ENCODE data around the gene SARDH. TPM values are rescaled to one million over a fixed set of nuclear protein-coding genes. Genes with fewer than 3 reads are reported as not detected.

Gene SARDH
- total RNA-seq, 4 donors from 2014 or later: 0.10 to 0.29 TPM; not detected in 2

DNA sequence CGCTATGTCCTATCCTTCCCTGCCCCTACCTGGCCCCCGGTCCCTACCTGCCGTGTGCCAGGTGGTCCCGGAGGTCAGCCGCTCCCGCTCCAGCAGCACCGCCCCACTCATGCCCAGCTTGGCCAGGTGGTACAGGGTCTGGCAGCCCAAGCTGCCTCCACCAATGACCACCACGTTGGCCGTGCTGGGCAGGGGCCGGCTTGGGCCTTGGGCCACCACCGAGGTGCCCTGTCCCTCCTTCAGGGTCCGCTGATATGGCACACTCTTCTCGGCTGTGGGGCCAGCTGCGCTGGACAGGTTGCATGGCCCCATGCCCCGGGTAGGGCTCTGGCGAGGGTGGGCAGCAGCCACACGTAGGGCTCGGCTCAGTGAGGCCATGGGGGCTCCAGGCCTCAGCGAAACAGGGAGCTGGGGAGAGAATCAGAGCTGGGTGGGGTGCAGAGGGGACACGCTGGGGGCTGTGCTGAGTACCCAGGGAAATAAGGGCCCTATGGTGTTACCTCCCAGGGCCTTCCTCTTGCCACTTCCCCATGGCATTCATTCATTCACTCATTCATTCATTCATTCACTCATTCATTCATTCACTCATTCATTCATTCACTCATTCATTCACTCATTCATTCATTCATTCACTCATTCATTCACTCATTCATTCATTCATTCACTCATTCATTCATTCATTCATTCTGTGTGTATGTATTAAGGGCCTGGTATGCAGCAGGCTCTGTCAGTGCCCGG, 4.2 kb downstream of the SARDH start:
- no peak for DNase-seq (ENCODE audit: low spot score in 2 of 2)
- no peak for TF ChIP-seq POLR2A (IDR thresholded peaks at IDR 0.05)
- TF ChIP-seq, protein P1, sequence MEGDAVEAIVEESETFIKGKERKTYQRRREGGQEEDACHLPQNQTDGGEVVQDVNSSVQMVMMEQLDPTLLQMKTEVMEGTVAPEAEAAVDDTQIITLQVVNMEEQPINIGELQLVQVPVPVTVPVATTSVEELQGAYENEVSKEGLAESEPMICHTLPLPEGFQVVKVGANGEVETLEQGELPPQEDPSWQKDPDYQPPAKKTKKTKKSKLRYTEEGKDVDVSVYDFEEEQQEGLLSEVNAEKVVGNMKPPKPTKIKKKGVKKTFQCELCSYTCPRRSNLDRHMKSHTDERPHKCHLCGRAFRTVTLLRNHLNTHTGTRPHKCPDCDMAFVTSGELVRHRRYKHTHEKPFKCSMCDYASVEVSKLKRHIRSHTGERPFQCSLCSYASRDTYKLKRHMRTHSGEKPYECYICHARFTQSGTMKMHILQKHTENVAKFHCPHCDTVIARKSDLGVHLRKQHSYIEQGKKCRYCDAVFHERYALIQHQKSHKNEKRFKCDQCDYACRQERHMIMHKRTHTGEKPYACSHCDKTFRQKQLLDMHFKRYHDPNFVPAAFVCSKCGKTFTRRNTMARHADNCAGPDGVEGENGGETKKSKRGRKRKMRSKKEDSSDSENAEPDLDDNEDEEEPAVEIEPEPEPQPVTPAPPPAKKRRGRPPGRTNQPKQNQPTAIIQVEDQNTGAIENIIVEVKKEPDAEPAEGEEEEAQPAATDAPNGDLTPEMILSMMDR (IDR thresholded peaks at IDR 0.05): no peak
- no peak overlapping the region for H3K4me3 ChIP-seq (ENCODE audit: low read depth, poor library complexity, severe bottlenecking)
- intact Hi-C loops (cut with DNase I; ENCODE audit: low total_unique reads): no loop called here
- WGBS, 2 donors: 80 to 84% methylated on average over 19 to 21 of the region's 21 CpGs

DNA sequence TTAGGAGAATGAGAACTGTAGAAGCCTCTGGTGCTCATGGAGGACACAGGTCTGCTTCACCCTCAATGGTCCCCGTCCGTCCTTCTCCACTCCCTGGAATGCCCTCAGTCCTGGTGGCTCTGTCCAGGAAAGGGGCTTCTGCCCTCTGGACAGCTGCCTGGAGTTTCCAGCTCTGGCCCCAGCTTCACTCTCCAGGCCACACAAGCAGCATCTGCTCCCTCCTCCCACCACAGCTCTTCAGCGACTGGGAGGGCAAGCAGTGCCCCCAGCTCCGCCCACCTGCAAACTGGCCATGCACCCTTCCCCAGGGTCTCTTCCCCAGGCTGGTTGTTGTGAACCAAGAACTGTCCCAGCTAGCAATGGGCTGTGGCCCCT, 4.7 kb downstream of the SARDH start:
- TF ChIP-seq, protein P1 (IDR thresholded peaks at IDR 0.05): no peak
- no peak for TF ChIP-seq POLR2A (IDR thresholded peaks at IDR 0.05)
- 84 to 91% methylated on average over 4 of the region's 4 CpGs for WGBS, 2 donors
- H3K4me3 ChIP-seq (ENCODE audit: low read depth, poor library complexity, severe bottlenecking): no peak overlapping the region
- peak in 1 of 2 donors; percentile 79 for DNase-seq (ENCODE audit: low spot score in 2 of 2)
- intact Hi-C loops (cut with DNase I; ENCODE audit: low total_unique reads): no loop called here

DNA sequence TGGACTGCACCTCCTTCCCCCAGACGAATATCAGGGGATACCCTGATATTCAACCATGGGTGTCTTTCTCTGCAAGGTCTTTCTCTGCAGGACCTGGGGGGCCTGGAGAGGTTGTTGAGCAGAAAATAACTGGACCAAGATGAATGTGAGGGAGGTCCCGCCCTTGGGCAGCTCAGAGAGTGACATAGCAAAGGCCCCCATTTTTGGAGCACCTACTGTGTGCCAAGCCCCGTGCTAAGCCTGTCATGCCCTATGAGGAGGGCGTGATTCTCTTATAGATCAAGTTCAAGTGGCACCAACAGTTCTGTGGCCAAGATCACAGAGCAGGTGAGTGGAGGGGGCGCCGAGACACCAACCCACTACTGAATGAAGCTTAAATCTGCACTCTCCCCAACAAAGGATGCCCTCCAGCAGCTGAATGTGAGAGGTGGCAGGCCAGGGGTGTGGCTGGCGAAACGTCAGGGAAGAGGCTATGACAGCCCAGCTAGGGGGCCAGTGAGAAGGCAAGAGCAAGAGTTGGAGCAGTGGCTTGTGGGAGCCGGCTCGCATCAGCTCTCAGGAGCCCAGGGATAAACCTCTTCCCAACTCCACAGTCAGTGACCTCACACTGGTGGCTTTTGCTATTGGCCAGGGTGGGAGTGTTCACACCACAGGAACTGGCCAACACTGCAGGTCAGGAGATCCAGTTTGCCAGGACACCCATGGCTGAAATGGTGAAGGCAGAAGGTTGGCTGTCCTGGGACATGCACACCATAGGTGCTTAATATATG, 5.3 kb downstream of the SARDH start:
- intact Hi-C loops (cut with DNase I; ENCODE audit: low total_unique reads): no loop called here
- WGBS, 2 donors: 72 to 75% methylated on average over 10 of the region's 10 CpGs
- TF ChIP-seq, protein P1 (IDR thresholded peaks at IDR 0.05): no peak
- TF ChIP-seq POLR2A (IDR thresholded peaks at IDR 0.05): no peak
- DNase-seq (ENCODE audit: low spot score in 2 of 2): peak in 1 of 2 donors; percentile 77
- H3K4me3 ChIP-seq (ENCODE audit: low read depth, poor library complexity, severe bottlenecking): no peak overlapping the region

DNA sequence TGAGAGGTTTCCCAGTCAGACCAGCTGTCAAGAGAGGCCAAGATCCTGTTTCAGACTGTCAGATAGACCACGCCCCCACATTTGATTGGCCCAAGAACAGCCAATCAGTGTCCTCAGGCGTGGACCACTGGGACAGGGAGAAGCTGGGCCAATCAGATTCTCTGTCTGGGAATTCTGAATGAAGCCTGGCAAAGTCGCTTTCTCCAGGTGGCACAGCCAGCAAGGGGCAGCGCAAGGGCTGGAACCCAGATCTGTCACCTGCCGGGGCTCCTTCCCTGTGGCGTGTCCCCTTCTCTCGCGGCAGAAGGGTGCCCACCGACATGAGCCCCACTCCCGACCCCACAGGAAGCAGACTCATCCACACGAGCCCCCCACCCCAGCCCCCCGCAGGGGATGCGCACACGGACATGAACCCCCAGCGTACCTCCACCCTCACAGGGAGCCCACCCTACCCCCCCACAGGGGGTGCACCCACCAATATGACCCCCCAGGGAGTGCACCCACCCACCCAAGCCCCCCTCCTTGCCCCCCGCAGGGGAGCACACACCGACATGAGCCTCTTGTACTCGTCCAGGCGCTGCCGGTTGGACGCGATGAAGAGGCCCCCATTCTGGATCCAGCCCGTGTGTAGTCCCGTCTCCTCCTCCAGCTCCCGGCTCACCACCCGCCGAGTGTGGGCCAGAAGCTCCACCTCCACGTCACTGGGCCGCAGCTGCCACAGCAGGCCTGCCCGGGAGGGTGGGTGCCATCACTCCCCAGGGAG, 6.1 kb downstream of the SARDH start:
- peak in 1 of 2 donors; percentile 69 for DNase-seq (ENCODE audit: low spot score in 2 of 2)
- WGBS, 2 donors: 68 to 78% methylated on average over 25 to 30 of the region's 30 CpGs
- no peak overlapping the region for H3K4me3 ChIP-seq (ENCODE audit: low read depth, poor library complexity, severe bottlenecking)
- intact Hi-C loops (cut with DNase I; ENCODE audit: low total_unique reads): no loop called here
- TF ChIP-seq, protein P1 (IDR thresholded peaks at IDR 0.05): no peak
- no peak for TF ChIP-seq POLR2A (IDR thresholded peaks at IDR 0.05)

DNA sequence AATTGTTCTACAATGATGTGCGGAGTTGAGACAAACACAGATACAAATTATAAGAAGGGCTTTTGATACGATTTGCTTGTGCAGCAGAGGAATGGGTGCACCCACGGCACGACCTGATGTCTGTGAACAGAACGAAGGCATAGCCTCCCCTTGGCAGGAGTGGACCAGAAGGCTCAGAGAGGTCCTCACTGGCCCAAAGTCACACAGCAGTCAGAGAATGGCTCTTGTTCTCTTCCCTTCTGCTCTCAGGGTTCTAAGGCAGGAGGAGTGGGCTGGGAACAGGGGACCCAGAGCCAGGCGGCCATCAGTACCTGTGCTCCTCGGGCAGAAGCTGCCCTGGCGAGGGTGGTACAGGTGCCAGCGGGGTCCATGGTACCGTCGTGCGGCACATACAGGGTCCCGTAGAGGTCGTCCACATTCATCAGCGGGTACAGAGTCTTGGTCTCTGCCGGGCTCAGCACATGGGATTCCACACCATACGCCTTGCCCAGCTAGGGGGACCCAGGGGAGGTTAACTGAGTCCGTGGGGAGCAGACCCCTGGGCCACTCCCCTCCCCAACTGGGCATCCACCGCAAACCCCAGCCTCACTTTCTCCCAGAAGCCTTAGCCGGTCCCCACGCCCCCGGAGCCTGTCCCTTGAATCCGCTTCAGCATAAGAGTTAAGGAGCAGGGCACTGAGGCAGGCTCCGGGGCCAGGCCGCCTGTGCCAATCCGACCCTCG, 7.0 kb downstream of the SARDH start:
- WGBS, 2 donors: 90 to 91% methylated on average over 27 of the region's 27 CpGs
- TF ChIP-seq, protein P1 (IDR thresholded peaks at IDR 0.05): no peak
- TF ChIP-seq POLR2A (IDR thresholded peaks at IDR 0.05): no peak
- DNase-seq (ENCODE audit: low spot score in 2 of 2): peak in 1 of 2 donors; percentile 76
- H3K4me3 ChIP-seq (ENCODE audit: low read depth, poor library complexity, severe bottlenecking): no peak overlapping the region
- intact Hi-C loops (cut with DNase I; ENCODE audit: low total_unique reads): no loop called here
